ENCODE measurements around the gene TMEM47. TPM values are rescaled to one million over a fixed set of nuclear protein-coding genes. Genes with fewer than 3 reads are reported as not detected.

The TMEM47 gene
- total RNA-seq, 2 experiments from 2014 or later = not detected

- TF ChIP-seq EZH2phosphoT487 (IDR thresholded peaks at IDR 0.05; ENCODE audit: borderline replicate concordance, low read depth, low read length) = no peak
- no peak for TF ChIP-seq CTCF (conservative IDR thresholded peaks at IDR 0.05; ENCODE audit: low read length)
- Histone ChIP-seq H3K9me3 (ENCODE audit: low read length) (no peaks in the 10 kb centered on the region), H3K9me2 (ENCODE audit: insufficient read depth, low read length) (no peaks in the 10 kb centered on the region), H2AFZ (ENCODE audit: low read length) (no peak overlapping the region), H3K4me3 (ENCODE audit: low read depth, low read length, poor library complexity, severe bottlenecking) (no peak overlapping the region), H3K79me2 (ENCODE audit: insufficient read depth, low read depth, low read length) (no peaks in the 10 kb centered on the region), H3K4me1 (ENCODE audit: insufficient read depth, low read length, poor library complexity, severe bottlenecking) (no peaks in the 10 kb centered on the region), H4K20me1 (ENCODE audit: insufficient read depth, low read length) (no peaks in the 10 kb centered on the region), H3K36me3 (ENCODE audit: insufficient read depth, low read length) (no peaks in the 10 kb centered on the region), H3K4me2 (ENCODE audit: low read length) (no peak overlapping the region), H3K27ac (ENCODE audit: low read depth, low read length, poor library complexity, severe bottlenecking) (no peak overlapping the region)
- DNase-seq (ENCODE audit: low spot score) = no peak
- CTCF ChIA-PET (ENCODE audit: unreplicated experiment) = no interaction called here
- POLR2A ChIA-PET = interaction anchor here (0.6 kb wide), 1 partner anchor 83 kb away, joined by 4 read pairs; no protein-coding TSS in a partner anchor
- BruUV-seq (replicated peaks) = no TSS peak
- intact Hi-C loops (cut with micrococcal nuclease; ENCODE audit: unreplicated experiment) = no loop called here
Measured at GRCh38 chrX:34658326-34658725, 1.2 kb upstream of the TMEM47 start.

- Histone ChIP-seq H3K36me3 (ENCODE audit: insufficient read depth, low read length) (no peaks in the 10 kb centered on the region), H2AFZ (ENCODE audit: low read length) (no peak overlapping the region), H3K9me2 (ENCODE audit: insufficient read depth, low read length) (no peaks in the 10 kb centered on the region), H3K4me3 (ENCODE audit: low read depth, low read length, poor library complexity, severe bottlenecking) (no peak overlapping the region), H3K27ac (ENCODE audit: low read depth, low read length, poor library complexity, severe bottlenecking) (no peak overlapping the region), H3K4me1 (ENCODE audit: insufficient read depth, low read length, poor library complexity, severe bottlenecking) (no peaks in the 10 kb centered on the region), H4K20me1 (ENCODE audit: insufficient read depth, low read length) (no peaks in the 10 kb centered on the region), H3K4me2 (ENCODE audit: low read length) (no peak overlapping the region), H3K9me3 (ENCODE audit: low read length) (no peaks in the 10 kb centered on the region), H3K79me2 (ENCODE audit: insufficient read depth, low read depth, low read length) (no peaks in the 10 kb centered on the region)
- ChIA-PET POLR2A (no interaction called here), CTCF (ENCODE audit: unreplicated experiment) (no interaction called here)
- DNase-seq (ENCODE audit: low spot score) = no peak
- TF ChIP-seq CTCF (conservative IDR thresholded peaks at IDR 0.05; ENCODE audit: low read length) (no peak), EZH2phosphoT487 (IDR thresholded peaks at IDR 0.05; ENCODE audit: borderline replicate concordance, low read depth, low read length) (no peak)
- no TSS peak for BruUV-seq (replicated peaks)
- intact Hi-C loops (cut with micrococcal nuclease; ENCODE audit: unreplicated experiment) = no loop called here
Measured at GRCh38 chrX:34657726-34658070, 613 bp upstream of the TMEM47 start.

GRCh38 chrX:34656467-34656841 lies 631 bp downstream of the TMEM47 start:
- Histone ChIP-seq H3K36me3 (ENCODE audit: insufficient read depth, low read length) (no peaks in the 10 kb centered on the region), H3K27ac (ENCODE audit: low read depth, low read length, poor library complexity, severe bottlenecking) (no peak overlapping the region), H2AFZ (ENCODE audit: low read length) (no peak overlapping the region), H3K4me1 (ENCODE audit: insufficient read depth, low read length, poor library complexity, severe bottlenecking) (no peaks in the 10 kb centered on the region), H4K20me1 (ENCODE audit: insufficient read depth, low read length) (no peaks in the 10 kb centered on the region), H3K9me3 (ENCODE audit: low read length) (no peaks in the 10 kb centered on the region), H3K79me2 (ENCODE audit: insufficient read depth, low read depth, low read length) (no peaks in the 10 kb centered on the region), H3K4me3 (ENCODE audit: low read depth, low read length, poor library complexity, severe bottlenecking) (no peak overlapping the region), H3K4me2 (ENCODE audit: low read length) (no peak overlapping the region), H3K9me2 (ENCODE audit: insufficient read depth, low read length) (no peaks in the 10 kb centered on the region)
- BruUV-seq (replicated peaks) = no TSS peak
- DNase-seq (ENCODE audit: low spot score) = no peak
- ChIA-PET POLR2A (no interaction called here), CTCF (ENCODE audit: unreplicated experiment) (no interaction called here)
- intact Hi-C loops (cut with micrococcal nuclease; ENCODE audit: unreplicated experiment) = no loop called here
- TF ChIP-seq EZH2phosphoT487 (IDR thresholded peaks at IDR 0.05; ENCODE audit: borderline replicate concordance, low read depth, low read length) (no peak), CTCF (conservative IDR thresholded peaks at IDR 0.05; ENCODE audit: low read length) (no peak)

All from OCI-LY7 (cell line).